ENCODE measurements around the gene PAX7. TPM values are rescaled to one million over a fixed set of nuclear protein-coding genes. Genes with fewer than 3 reads are reported as not detected.

PAX7 gene
- polyA plus RNA-seq, 2 of the 4 experiments (the other 2 are of a cell fraction): 0.23 to 0.48 TPM

DNA sequence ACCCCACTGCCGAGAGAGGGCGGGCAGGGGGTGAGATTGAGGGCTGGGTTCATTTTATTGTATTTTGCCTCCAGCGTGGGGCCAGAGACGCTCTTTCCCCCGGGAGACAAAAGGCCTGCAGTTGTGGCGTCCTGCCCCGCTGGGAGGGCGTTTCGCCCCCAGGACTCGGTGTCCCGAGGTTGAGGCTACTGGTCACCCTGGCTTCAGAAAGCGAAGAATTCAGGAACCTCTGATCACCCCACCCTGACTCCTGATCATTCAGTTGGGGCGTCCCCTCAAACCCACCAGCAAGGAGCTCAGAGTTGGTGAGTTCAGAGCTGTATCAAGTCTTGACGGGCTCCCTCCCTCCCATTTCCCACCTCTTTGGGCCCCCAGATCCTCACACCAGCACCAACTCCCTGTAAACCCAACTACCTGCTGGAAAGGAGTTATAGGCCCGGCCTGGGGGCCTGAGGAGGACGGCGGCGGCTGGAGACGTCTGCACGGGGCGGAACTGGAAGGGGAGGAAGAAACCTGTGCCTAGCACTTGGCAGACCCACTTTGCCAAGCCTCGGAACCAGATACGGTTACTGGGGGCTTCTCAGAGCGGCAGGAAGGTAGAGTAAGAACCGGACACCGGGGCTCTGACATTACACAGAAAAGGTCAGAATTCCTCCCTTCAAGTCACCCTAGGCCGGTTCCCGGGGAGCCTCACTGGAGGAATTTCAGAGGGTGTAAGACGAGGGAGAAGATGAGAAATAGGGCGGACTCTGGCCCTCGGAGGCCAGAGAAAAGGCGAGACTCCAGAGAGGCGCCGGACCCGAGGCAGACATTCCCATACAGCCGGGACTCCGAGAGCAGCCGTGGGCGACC is 761 bp upstream of the PAX7 start:
- FAIRE-seq (no peak), DNase-seq (ENCODE audit: low read depth in 1 of 2, low spot score in 1 of 2) (no peak), ATAC-seq (no peak)
- WGBS (ENCODE audit: missing lambda C conversion rate): 88% methylated on average over 37 of the region's 39 CpGs
- Histone ChIP-seq H3K9me3 (no peaks in the 10 kb centered on the region), H3K4me1 (peaks cover 5% of the 10 kb centered on the region; the same call in 1 of the 3 replicates), H3K4me3 (no peak overlapping the region), H3K4me2 (no peak overlapping the region), H3K27ac (no peak overlapping the region)
- TF ChIP-seq FOSL2 (IDR thresholded peaks at IDR 0.05): no peak
- no peak for TF ChIP-seq FOSL2 (CRISPR knock-in tag; IDR thresholded peaks at IDR 0.05)
- TF ChIP-seq, protein P1, sequence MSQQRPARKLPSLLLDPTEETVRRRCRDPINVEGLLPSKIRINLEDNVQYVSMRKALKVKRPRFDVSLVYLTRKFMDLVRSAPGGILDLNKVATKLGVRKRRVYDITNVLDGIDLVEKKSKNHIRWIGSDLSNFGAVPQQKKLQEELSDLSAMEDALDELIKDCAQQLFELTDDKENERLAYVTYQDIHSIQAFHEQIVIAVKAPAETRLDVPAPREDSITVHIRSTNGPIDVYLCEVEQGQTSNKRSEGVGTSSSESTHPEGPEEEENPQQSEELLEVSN (IDR thresholded peaks at IDR 0.05; ENCODE audit: borderline replicate concordance, low read depth): no peak
- TF ChIP-seq ZSCAN20 (CRISPR knock-in tag; IDR thresholded peaks at IDR 0.05): no peak
- TF ChIP-seq, protein P2, sequence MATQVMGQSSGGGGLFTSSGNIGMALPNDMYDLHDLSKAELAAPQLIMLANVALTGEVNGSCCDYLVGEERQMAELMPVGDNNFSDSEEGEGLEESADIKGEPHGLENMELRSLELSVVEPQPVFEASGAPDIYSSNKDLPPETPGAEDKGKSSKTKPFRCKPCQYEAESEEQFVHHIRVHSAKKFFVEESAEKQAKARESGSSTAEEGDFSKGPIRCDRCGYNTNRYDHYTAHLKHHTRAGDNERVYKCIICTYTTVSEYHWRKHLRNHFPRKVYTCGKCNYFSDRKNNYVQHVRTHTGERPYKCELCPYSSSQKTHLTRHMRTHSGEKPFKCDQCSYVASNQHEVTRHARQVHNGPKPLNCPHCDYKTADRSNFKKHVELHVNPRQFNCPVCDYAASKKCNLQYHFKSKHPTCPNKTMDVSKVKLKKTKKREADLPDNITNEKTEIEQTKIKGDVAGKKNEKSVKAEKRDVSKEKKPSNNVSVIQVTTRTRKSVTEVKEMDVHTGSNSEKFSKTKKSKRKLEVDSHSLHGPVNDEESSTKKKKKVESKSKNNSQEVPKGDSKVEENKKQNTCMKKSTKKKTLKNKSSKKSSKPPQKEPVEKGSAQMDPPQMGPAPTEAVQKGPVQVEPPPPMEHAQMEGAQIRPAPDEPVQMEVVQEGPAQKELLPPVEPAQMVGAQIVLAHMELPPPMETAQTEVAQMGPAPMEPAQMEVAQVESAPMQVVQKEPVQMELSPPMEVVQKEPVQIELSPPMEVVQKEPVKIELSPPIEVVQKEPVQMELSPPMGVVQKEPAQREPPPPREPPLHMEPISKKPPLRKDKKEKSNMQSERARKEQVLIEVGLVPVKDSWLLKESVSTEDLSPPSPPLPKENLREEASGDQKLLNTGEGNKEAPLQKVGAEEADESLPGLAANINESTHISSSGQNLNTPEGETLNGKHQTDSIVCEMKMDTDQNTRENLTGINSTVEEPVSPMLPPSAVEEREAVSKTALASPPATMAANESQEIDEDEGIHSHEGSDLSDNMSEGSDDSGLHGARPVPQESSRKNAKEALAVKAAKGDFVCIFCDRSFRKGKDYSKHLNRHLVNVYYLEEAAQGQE (IDR thresholded peaks at IDR 0.05): no peak
- TF ChIP-seq ZFP36 (IDR thresholded peaks at IDR 0.05; ENCODE audit: borderline replicate concordance, partially characterized antibody): no peak
- TF ChIP-seq ZNF302 (CRISPR knock-in tag; IDR thresholded peaks at IDR 0.05): no peak
- no peak for TF ChIP-seq CBX2 (IDR thresholded peaks at IDR 0.05; ENCODE audit: borderline replicate concordance, low read depth)
- TF ChIP-seq FOSB (CRISPR knock-in tag; IDR thresholded peaks at IDR 0.05): no peak
- TF ChIP-seq, protein P3, sequence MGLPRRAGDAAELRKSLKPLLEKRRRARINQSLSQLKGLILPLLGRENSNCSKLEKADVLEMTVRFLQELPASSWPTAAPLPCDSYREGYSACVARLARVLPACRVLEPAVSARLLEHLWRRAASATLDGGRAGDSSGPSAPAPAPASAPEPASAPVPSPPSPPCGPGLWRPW (IDR thresholded peaks at IDR 0.05): no peak
- TF ChIP-seq BHLHE40 (IDR thresholded peaks at IDR 0.05; ENCODE audit: low read depth, low read length): no peak
- no peak for TF ChIP-seq SMC3 (IDR thresholded peaks at IDR 0.05)
- TF ChIP-seq, protein P4, sequence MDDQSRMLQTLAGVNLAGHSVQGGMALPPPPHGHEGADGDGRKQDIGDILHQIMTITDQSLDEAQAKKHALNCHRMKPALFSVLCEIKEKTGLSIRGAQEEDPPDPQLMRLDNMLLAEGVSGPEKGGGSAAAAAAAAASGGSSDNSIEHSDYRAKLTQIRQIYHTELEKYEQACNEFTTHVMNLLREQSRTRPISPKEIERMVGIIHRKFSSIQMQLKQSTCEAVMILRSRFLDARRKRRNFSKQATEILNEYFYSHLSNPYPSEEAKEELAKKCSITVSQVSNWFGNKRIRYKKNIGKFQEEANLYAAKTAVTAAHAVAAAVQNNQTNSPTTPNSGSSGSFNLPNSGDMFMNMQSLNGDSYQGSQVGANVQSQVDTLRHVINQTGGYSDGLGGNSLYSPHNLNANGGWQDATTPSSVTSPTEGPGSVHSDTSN (IDR thresholded peaks at IDR 0.05): no peak
- ChIA-PET POLR2A (no interaction called here), CTCF (interaction anchor here (0.6 to 1.2 kb wide), 2 partner anchors 27 to 33 kb away, joined by 3 read pairs; no protein-coding TSS in a partner anchor)

DNA sequence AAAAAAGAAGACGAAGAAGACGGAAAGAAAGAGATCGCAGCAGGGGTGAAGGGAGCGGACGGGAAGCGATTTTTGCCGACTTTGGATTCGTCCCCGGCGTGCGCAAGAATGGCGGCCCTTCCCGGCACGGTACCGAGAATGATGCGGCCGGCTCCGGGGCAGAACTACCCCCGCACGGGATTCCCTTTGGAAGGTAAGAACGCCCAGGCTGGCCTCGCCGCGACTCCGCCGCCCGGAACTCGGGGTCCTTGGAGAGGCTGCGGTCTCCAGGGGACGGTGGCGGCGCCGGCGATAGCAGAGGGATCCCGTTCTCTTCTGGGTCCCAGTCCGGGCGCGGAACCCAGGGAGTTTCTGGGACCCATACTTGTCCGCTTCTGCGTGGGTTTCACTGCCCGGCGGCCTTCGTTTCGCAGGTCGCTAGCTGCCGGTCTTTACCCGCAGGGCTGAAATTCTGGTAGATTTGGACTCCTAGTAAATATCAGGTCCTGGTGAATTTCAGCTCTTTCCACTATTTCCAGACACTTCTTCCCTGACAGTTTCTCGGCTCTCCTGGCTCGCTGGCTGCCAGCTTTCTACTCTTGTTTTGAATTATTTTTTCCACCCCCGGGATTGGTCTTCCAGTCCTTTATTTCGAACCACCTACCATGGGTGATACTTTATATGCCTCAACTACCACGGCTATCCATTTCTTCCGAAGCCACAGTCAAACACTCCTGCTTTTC is 1.0 kb downstream of the PAX7 start:
- no peak for DNase-seq (ENCODE audit: low read depth in 1 of 2, low spot score in 1 of 2)
- TF ChIP-seq POLR2AphosphoS2 (conservative IDR thresholded peaks at IDR 0.05; ENCODE audit: low read length): no peak
- TF ChIP-seq NR3C1 (IDR thresholded peaks at IDR 0.05): no peak
- TF ChIP-seq, protein P5, sequence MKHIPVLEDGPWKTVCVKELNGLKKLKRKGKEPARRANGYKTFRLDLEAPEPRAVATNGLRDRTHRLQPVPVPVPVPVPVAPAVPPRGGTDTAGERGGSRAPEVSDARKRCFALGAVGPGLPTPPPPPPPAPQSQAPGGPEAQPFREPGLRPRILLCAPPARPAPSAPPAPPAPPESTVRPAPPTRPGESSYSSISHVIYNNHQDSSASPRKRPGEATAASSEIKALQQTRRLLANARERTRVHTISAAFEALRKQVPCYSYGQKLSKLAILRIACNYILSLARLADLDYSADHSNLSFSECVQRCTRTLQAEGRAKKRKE (CRISPR knock-in tag; IDR thresholded peaks at IDR 0.05; ENCODE audit: low read depth): no peak
- no peak for TF ChIP-seq FOSB (CRISPR knock-in tag; IDR thresholded peaks at IDR 0.05)
- POLR2A ChIA-PET: interaction anchor here (0.6 to 1.0 kb wide), 2 partner anchors 36 kb away, joined by 4 to 6 read pairs; no protein-coding TSS in a partner anchor
- Histone ChIP-seq H3K4me1 (peaks cover 5% of the 10 kb centered on the region; the same call in 1 of the 3 replicates), H3K4me3 (peak overlapping the region; percentile 43), H3K27ac (peak overlapping the region; percentile 61 to 84; a peak in 5 of 6 replicates), H3K4me2 (peak overlapping the region; percentile 98), H3K9me3 (no peaks in the 10 kb centered on the region)
- 20% methylated on average over 44 of the region's 53 CpGs for WGBS (ENCODE audit: missing lambda C conversion rate)
- no peak for FAIRE-seq
- ATAC-seq: peak in 1 of 2 experiments; percentile 53; a peak in 3 of 6 replicates
- CTCF ChIA-PET: interaction anchor here (0.6 to 0.9 kb wide), 2 partner anchors 49 to 74 kb away, joined by 3 to 5 read pairs; no protein-coding TSS in a partner anchor
